GM10248 (cell line): ENCODE data around the gene SIRT5.

Experiments
- CTCF ChIA-PET: fragments of 300-600 bp; sonication (Branson Sonifier 250); formaldehyde crosslinking; extraction: SDS; loops from one replicate; lab custom pipeline; 2021; ENCODE audit warnings: antibody characterized with exemption; lab: Yijun Ruan, JAX
- POLR2A ChIA-PET: fragments of 350-650 bp; sonication (Branson Sonifier 250); formaldehyde crosslinking; extraction: SDS; loops from one replicate; lab custom pipeline; 2020; ENCODE audit warnings: antibody characterized with exemption; lab: Yijun Ruan, JAX
- DNase-seq: peaks from one replicate; pipeline ENCODE4 v3.0.0; 2012; ENCODE audit errors: extremely low spot score
- TF ChIP-seq, protein P1 (sequence below): IDR thresholded peaks from 2 replicates; pipeline ENCODE4 v1.5.1; 2012; ENCODE audit warnings: mild to moderate bottlenecking, low read depth; ENCODE audit errors: extremely low read depth, missing control alignments, control extremely low read depth

Gene SIRT5

DNA sequence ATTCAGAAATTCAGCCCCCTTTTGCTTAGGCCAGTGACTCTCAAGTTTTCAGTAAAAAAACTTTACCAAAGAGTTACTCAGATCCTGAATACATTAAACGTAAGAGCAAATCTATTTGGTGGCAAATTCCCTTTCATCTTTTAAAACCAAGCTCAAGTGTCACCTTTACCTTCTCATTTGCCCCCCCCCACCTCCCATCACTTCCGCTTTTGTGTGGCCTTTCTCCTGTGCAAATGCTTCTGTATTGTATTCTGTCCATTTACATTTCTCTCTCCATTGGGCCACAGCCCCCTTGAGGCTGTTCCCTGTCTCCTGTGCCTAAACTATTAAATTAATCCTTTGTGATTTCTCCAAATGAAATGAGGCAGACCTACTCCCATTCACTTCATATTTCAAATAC lies 42.7 kb downstream of the SIRT5 start:
- DNase-seq: no peak
- ChIA-PET POLR2A (no interaction called here), CTCF (interaction anchor here (1.3 to 4.0 kb wide), 5 partner anchors 9 to 42 kb away, joined by 3 to 43 read pairs (median 8); partner anchors contain the start of gene SIRT5)
- TF ChIP-seq, protein P1, sequence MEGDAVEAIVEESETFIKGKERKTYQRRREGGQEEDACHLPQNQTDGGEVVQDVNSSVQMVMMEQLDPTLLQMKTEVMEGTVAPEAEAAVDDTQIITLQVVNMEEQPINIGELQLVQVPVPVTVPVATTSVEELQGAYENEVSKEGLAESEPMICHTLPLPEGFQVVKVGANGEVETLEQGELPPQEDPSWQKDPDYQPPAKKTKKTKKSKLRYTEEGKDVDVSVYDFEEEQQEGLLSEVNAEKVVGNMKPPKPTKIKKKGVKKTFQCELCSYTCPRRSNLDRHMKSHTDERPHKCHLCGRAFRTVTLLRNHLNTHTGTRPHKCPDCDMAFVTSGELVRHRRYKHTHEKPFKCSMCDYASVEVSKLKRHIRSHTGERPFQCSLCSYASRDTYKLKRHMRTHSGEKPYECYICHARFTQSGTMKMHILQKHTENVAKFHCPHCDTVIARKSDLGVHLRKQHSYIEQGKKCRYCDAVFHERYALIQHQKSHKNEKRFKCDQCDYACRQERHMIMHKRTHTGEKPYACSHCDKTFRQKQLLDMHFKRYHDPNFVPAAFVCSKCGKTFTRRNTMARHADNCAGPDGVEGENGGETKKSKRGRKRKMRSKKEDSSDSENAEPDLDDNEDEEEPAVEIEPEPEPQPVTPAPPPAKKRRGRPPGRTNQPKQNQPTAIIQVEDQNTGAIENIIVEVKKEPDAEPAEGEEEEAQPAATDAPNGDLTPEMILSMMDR: no peak

DNA sequence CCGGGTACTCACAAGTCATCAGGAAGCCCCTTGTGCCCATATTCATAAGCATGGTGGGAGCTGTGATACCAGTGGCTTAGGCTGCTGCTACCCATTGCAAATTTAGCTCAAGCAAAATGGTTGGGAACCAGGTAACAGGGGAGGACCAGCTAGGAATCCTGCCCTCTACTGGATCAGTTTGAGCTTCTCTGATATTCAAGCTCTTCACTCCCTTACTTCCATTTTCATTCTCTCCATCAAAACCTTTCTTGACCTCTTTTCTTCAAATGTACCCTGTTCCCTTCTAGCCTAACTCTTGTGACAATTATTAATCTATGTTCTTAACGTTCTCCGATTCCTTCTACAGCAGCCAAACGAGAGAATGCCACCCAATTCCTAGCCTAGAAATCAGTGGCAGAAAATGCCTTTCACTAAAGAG lies 50.5 kb downstream of the SIRT5 start:
- peak; percentile 40 for DNase-seq
- TF ChIP-seq, protein P1: peak; percentile 41
- CTCF ChIA-PET: interaction anchor here (0.7 to 5.2 kb wide), 14 partner anchors 9 to 442 kb away, joined by 3 to 43 read pairs (median 4); partner anchors contain the start of genes NOL7 and SIRT5
- POLR2A ChIA-PET: interaction anchor here (0.9 kb wide), 1 partner anchor 10 kb away, joined by 3 read pairs; the partner anchor contains the start of gene NOL7

DNA sequence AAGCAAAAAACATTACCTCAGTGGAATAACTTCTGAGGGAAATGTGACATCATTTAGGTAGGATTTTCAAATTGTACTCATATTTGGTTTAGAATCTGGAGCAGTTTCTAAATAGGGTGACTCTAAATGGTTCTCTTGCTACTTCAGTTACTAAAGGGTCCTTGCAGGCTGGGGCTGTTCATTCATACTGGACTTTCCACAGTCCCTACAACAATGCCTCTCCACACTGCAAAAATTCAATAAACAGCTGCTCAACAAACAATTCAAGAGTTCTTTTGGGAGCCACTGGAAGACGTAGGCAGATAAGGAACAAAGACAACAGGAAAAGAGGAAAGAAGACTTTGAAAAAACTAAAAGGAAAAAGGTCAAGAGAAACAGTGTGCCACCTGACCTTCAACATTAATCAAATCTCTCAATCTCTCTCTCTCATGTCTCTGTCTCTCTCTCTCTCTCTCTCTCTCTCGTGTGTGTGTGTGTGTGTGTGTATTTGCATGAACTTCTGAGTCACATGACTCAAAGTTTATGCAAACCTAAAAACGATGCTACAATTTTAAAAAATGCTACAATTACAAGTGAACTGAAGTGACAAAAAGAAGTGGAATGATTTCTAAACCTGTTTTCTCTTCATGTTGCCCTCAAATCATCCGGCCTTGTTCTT lies 55.2 kb downstream of the SIRT5 start:
- TF ChIP-seq, protein P1: no peak
- DNase-seq: no peak
- ChIA-PET CTCF (interaction anchor here (1.2 to 1.8 kb wide), 4 partner anchors 10 to 17 kb away, joined by 3 to 8 read pairs (median 4); partner anchors contain the start of gene NOL7), POLR2A (no interaction called here)

DNA sequence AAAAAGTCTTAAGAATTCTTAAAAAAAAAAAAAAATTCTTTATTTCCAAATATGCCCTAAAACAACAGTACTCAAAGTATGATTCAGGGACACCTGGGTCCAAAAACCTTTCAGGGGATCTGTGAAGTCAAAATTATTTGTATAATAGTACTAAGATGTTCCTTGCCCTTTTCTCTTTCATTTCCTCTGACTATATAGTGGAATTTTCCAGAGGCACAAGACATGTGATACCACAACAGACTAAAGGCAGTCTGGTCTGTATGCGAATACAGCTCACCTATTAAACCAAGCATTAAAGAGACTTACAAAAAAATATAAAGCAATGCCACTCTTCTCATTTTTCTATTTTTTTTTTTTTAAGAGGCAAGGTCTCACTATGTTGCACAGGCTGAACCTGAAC lies 56.1 kb downstream of the SIRT5 start:
- DNase-seq: no peak
- ChIA-PET CTCF (interaction anchor here (1.0 to 3.8 kb wide), 5 partner anchors 10 to 56 kb away, joined by 3 to 12 read pairs (median 4); partner anchors contain the start of genes NOL7 and SIRT5), POLR2A (no interaction called here)
- TF ChIP-seq, protein P1: no peak

DNA sequence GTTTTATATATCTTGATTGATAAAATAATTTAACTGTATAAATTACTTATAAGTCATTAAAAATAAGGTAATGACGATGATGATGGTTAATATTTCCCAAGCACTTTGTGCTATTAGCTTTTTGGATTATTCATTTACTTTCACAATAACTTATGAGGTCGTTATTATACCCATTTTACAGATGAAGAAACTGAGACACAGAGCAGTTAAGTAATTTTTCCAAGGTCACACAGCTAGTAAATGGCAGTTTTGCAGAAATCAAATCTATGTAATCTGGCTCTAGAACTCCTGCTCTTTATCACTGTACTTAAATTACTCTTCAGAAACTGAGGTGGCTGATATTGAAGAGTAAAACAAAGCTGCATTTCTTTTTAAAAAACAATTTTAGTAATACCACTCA lies 58.9 kb downstream of the SIRT5 start:
- no peak for DNase-seq
- ChIA-PET CTCF (interaction anchor here (0.8 to 3.8 kb wide), 5 partner anchors 9 to 258 kb away, joined by 3 to 13 read pairs (median 8); partner anchors contain the start of genes NOL7 and SIRT5), POLR2A (no interaction called here)
- TF ChIP-seq, protein P1: no peak

DNA sequence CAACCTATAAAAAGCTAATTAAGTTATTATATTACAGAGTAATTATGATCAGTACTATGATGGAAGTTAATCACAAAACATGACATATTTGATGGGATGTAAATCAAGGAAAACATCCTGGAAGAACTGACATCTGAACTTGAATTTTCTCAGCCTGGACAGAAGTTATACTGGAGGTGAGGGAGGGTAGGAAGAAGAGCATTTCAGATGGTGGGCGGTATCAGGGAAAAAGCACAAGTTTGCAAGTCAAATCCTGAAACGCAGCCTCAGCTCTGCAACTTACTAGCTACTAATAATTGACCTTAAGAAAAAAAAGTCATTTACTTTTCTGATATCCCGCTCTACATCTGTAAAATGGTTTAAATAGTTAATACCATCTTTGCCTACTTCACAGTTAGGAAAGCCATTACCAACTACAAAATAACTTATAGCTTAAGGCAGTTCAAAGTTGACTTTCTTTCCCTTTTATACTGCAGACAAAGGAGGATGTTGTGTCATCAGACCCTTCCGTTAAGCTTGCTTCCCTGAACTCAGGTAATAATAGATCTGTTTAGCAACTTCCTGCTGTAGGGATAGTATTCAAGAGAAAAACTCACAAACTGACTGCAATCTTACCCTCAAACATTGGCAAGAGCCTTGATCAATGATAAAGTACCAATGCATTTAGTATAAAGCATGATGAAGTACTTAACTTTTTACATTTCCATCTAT lies 61.7 kb downstream of the SIRT5 start:
- ChIA-PET POLR2A (no interaction called here), CTCF (interaction anchor here (0.6 to 1.7 kb wide), 4 partner anchors 9 to 21 kb away, joined by 3 to 6 read pairs (median 3); partner anchors contain the start of gene NOL7)
- TF ChIP-seq, protein P1: no peak
- no peak for DNase-seq
